ENCODE results near the gene SNX30.

SNX30 gene

GRCh38 chr9:112819635-112820496, 69.3 kb downstream of the SNX30 start:
- DNase-seq, result peak in 10 of 58 donors; percentile 3 to 30 (median 10)

GRCh38 chr9:112820881-112821280, 70.3 kb downstream of the SNX30 start:
- DNase-seq, result no peak

- no peak for DNase-seq
Observed at GRCh38 chr9:112822618-112823017, 72.1 kb downstream of the SNX30 start.

GRCh38 chr9:112823257-112823656, 72.7 kb downstream of the SNX30 start:
- no peak for DNase-seq

GRCh38 chr9:112831281-112831851, 80.8 kb downstream of the SNX30 start:
- no peak for DNase-seq

- no peak for DNase-seq
Observed at GRCh38 chr9:112831969-112832368, 81.4 kb downstream of the SNX30 start.

- no peak for DNase-seq
Observed at GRCh38 chr9:112833081-112833480, 82.5 kb downstream of the SNX30 start.

GRCh38 chr9:112836394-112836793, 85.8 kb downstream of the SNX30 start:
- no peak for DNase-seq

GRCh38 chr9:112838342-112838741, 87.8 kb downstream of the SNX30 start:
- no peak for DNase-seq

- peak in 2 of 58 donors; percentile 3 to 20 for DNase-seq
Observed at GRCh38 chr9:112839331-112839730, 88.8 kb downstream of the SNX30 start.

- DNase-seq, result peak in 7 of 58 donors; percentile 11 to 47 (median 13)
Observed at GRCh38 chr9:112841261-112841660, 90.7 kb downstream of the SNX30 start.

GRCh38 chr9:112842555-112842954, 92.0 kb downstream of the SNX30 start:
- no peak for DNase-seq

- peak in 48 of 58 donors; percentile 9 to 84 (median 46) for DNase-seq
Observed at GRCh38 chr9:112844771-112845542, 94.4 kb downstream of the SNX30 start.

- DNase-seq, result peak in 22 of 58 donors; percentile 5 to 51 (median 31)
Observed at GRCh38 chr9:112846528-112847488, 96.2 kb downstream of the SNX30 start.

GRCh38 chr9:112848316-112849151, 98.0 kb downstream of the SNX30 start:
- no peak for DNase-seq

GRCh38 chr9:112849363-112849922, 98.9 kb downstream of the SNX30 start:
- DNase-seq, result no peak

GRCh38 chr9:112850840-112851239, 100.3 kb downstream of the SNX30 start:
- DNase-seq, result no peak

GRCh38 chr9:112852741-112853504, 102.4 kb downstream of the SNX30 start:
- peak in 47 of 58 donors; percentile 16 to 84 (median 58) for DNase-seq
